SK-N-SH (cell line): ENCODE data around the gene CERS6. TPM values are rescaled to one million over a fixed set of nuclear protein-coding genes. Genes with fewer than 3 reads are reported as not detected.

ENCODE experiments used
- CTCF ChIA-PET: fragments of 300-600, 350-600 bp; formaldehyde crosslinking; extraction: SDS; loops from one replicate; lab custom pipeline; 2021; lab: Yijun Ruan, JAX
- POLR2A ChIA-PET: fragments of 350-600 bp; sonication (Branson Sonifier 250); formaldehyde crosslinking; extraction: SDS; loops from one replicate; lab custom pipeline; 2020; ENCODE audit warnings: antibody characterized with exemption, inconsistent platforms; lab: Yijun Ruan, JAX
- DNase-seq: peaks from one replicate; pipeline ENCODE4 v3.0.0; 2012
- H2AFZ ChIP-seq: fragments of 200-600 bp; sonication (generic); 2 replicates; pipeline ENCODE4 v1.8.1; 2016; ENCODE audit warnings: antibody characterized with exemption, mild to moderate bottlenecking, low read depth
- H3F3A ChIP-seq: fragments of 200-600 bp; sonication (generic); replicated peaks from 2 replicates; pipeline ENCODE3; 2016; ENCODE audit warnings: antibody characterized with exemption, mild to moderate bottlenecking; ENCODE audit not compliant: insufficient read depth
- H3K27ac ChIP-seq, 2 experiments: fragments of 200-500 bp in 1 of 2; fragments of 200-600 bp in 1 of 2; sonication (Bioruptor generic) in 1 of 2; sonication (generic), shearing (Covaris generic) in 1 of 2; 2 replicates each; pipeline versions ENCODE4 v1.5.1 to v1.6.1; 2014 to 2016; ENCODE audit warnings: low read depth in 2 of 2, inconsistent platforms in 1 of 2, low read length in 1 of 2, mild to moderate bottlenecking in 1 of 2, mixed read lengths in 1 of 2
- H3K27me3 ChIP-seq: fragments of 200-600 bp; sonication (generic), shearing (Covaris generic); 2 replicates; pipeline ENCODE4 v1.6.1; 2016; ENCODE audit warnings: mixed run types; ENCODE audit not compliant: insufficient read depth
- H3K36me3 ChIP-seq, 2 experiments: fragments of 200-500 bp in 1 of 2; fragments of 200-600 bp in 1 of 2; sonication (Bioruptor generic) in 1 of 2; sonication (generic) in 1 of 2; replicated peaks in 1 of 2; 2 replicates each; pipeline versions ENCODE3 to v1.5.1; 2014 to 2016; ENCODE audit warnings: low read length in 1 of 2, mild to moderate bottlenecking in 1 of 2; ENCODE audit not compliant: insufficient read depth in 2 of 2, control insufficient read depth in 1 of 2
- H3K4me1 ChIP-seq, 2 experiments: fragments of 200-500 bp in 1 of 2; fragments of 200-600 bp in 1 of 2; sonication (Bioruptor generic) in 1 of 2; sonication (generic), shearing (Covaris generic) in 1 of 2; 2 replicates each; pipeline versions ENCODE4 v1.5.1 to v1.6.1; 2014 to 2016; ENCODE audit warnings: low read depth in 1 of 2, low read length in 1 of 2, mixed run types in 1 of 2; ENCODE audit not compliant: insufficient read depth in 2 of 2, control insufficient read depth in 1 of 2
- H3K4me2 ChIP-seq: fragments of 200-600 bp; sonication (generic), shearing (Covaris generic); 2 replicates; pipeline ENCODE4 v1.6.1; 2017; ENCODE audit warnings: mixed run types
- H3K4me3 ChIP-seq, 2 experiments: fragments of 200-500 bp in 1 of 2; fragments of 200-600 bp in 1 of 2; sonication (Bioruptor generic) in 1 of 2; sonication (generic), shearing (Covaris generic) in 1 of 2; 2 replicates each; pipeline versions ENCODE4 v1.5.1 to v1.8.1; 2014 to 2016; ENCODE audit warnings: low read depth in 2 of 2, inconsistent platforms in 1 of 2, low read length in 1 of 2, mild to moderate bottlenecking in 1 of 2, mixed read lengths in 1 of 2, moderate library complexity in 1 of 2
- H3K79me2 ChIP-seq: fragments of 200-600 bp; sonication (generic); 2 replicates; pipeline ENCODE4 v1.8.1; 2017; ENCODE audit warnings: mild to moderate bottlenecking; ENCODE audit not compliant: insufficient read depth
- H3K9ac ChIP-seq: fragments of 200-600 bp; sonication (generic); 2 replicates; pipeline ENCODE4 v1.6.1; 2017; ENCODE audit warnings: mixed run types
- H3K9me2 ChIP-seq: fragments of 200-600 bp; sonication (generic); 2 replicates; pipeline ENCODE4 v1.6.1; 2017; ENCODE audit warnings: mixed run types
- H3K9me3 ChIP-seq: fragments of 200-600 bp; sonication (generic); 2 replicates; pipeline ENCODE4 v1.6.1; 2017; ENCODE audit warnings: mixed run types, mild to moderate bottlenecking, moderate library complexity
- H4K20me1 ChIP-seq: fragments of 200-600 bp; sonication (generic); 2 replicates; pipeline ENCODE4 v1.6.1; 2017; ENCODE audit warnings: mild to moderate bottlenecking, mixed run types; ENCODE audit not compliant: insufficient read depth
- EZH2phosphoT487 ChIP-seq: fragments of 200-600 bp; sonication (generic); IDR thresholded peaks from 2 replicates; pipeline ENCODE4 v1.6.1; 2017; ENCODE audit warnings: low read depth, mixed run types, mild to moderate bottlenecking, antibody characterized with exemption, moderate library complexity, borderline replicate concordance
- FOSL2 ChIP-seq: IDR thresholded peaks from 2 replicates; pipeline ENCODE4 v1.4.0; 2012; ENCODE audit warnings: low read depth, mild to moderate bottlenecking, moderate library complexity, borderline replicate concordance
- FOXM1 ChIP-seq: IDR thresholded peaks from 2 replicates; pipeline ENCODE4 v1.4.0; 2012; ENCODE audit warnings: low read depth, mild to moderate bottlenecking
- JUND ChIP-seq: IDR thresholded peaks from 2 replicates; pipeline ENCODE4 v1.4.0; 2012
- MXI1 ChIP-seq: IDR thresholded peaks from 2 replicates; pipeline ENCODE4 v1.6.1; 2012; ENCODE audit warnings: mild to moderate bottlenecking, low read depth, low read length, improper control_type of control experiment
- NFIC ChIP-seq: IDR thresholded peaks from 2 replicates; pipeline ENCODE4 v1.4.0; 2012; ENCODE audit warnings: borderline replicate concordance
- NRF1 ChIP-seq: IDR thresholded peaks from 2 replicates; pipeline ENCODE4 v1.6.1; 2012; ENCODE audit warnings: low read depth, mild to moderate bottlenecking, low read length
- POLR2AphosphoS5 ChIP-seq: IDR thresholded peaks from 2 replicates; pipeline ENCODE4 v1.6.1; 2012; ENCODE audit warnings: low read depth, low read length
- RAD21 ChIP-seq: IDR thresholded peaks from 2 replicates; pipeline ENCODE4 v1.6.1; 2012; ENCODE audit warnings: mild to moderate bottlenecking, low read length
- RCOR1 ChIP-seq: fragments of 150-350 bp; IDR thresholded peaks from 2 replicates; pipeline ENCODE4 v1.6.1; 2017; ENCODE audit warnings: antibody characterized with exemption, low read length
- RFX5 ChIP-seq: IDR thresholded peaks from 2 replicates; pipeline ENCODE4 v1.6.1; 2012; ENCODE audit warnings: mild to moderate bottlenecking, improper control_type of control experiment, low read length
- SIN3A ChIP-seq: IDR thresholded peaks from 2 replicates; pipeline ENCODE4 v1.6.1; 2012; ENCODE audit warnings: low read depth, mild to moderate bottlenecking, low read length, moderate library complexity, borderline replicate concordance
- SMC3 ChIP-seq: IDR thresholded peaks from 2 replicates; pipeline ENCODE4 v1.6.1; 2012; ENCODE audit warnings: low read depth, low read length, improper control_type of control experiment
- TAF1 ChIP-seq: IDR thresholded peaks from 2 replicates; pipeline ENCODE4 v1.6.1; 2012; ENCODE audit warnings: low read depth, mild to moderate bottlenecking, low read length, moderate library complexity, borderline replicate concordance
- TCF12 ChIP-seq: IDR thresholded peaks from 2 replicates; pipeline ENCODE4 v1.4.0; 2012
- YY1 ChIP-seq: IDR thresholded peaks from 2 replicates; pipeline ENCODE4 v1.4.0; 2012; ENCODE audit warnings: low read depth, mild to moderate bottlenecking
- WGBS: methylation state at CpG from one replicate; pipeline ENCODE4 v1.1.6; 2017; ENCODE audit warnings: low lambda C conversion rate; 5-methylcytosine and 5-hydroxymethylcytosine counted together
- polyA plus RNA-seq, 3 experiments: library from polyadenylated mRNA; depleted of rRNA; stranded (reverse); fragments of >200 nt; gene quantifications; 2 replicates each; pipeline ENCODE4 v1.2.3, GENCODE V29; 2012
- TF ChIP-seq, protein P1 (sequence below): IDR thresholded peaks from 2 replicates; pipeline ENCODE4 v1.4.0; 2012; ENCODE audit warnings: low read depth
- TF ChIP-seq, protein P2 (sequence below): fragments of 150-350 bp; IDR thresholded peaks from 2 replicates; pipeline ENCODE4 v1.6.1; 2017; ENCODE audit warnings: antibody characterized with exemption, low read length, low read depth, borderline replicate concordance

The CERS6 gene
- polyA plus RNA-seq, 1 of the 3 experiments (the other 2 are of a cell fraction) = 1.8 TPM

DNA sequence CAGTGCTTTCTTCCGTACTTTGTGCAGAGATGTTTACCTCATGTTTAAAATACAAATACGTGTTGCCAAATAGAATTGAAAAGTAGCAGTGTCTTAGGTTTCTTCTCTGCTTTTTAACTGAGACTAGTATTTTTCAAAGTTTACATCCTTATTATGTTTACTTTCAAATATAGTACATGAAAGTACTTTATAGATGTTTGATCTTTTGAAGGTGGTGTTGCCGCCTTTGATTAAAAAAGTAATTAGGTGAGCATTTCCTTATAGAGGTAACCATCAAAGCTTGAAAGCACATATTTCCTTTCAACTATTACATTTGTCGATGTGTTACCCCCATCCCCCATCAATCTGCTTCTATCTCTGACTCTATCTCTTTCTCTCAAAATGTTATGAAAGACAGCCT lies 87.0 kb downstream of the CERS6 start:
- H3K4me2 ChIP-seq = no peak overlapping the region
- 84% methylated on average over 4 of the region's 4 CpGs for WGBS
- peaks cover 0 to 6% of the 10 kb centered on the region in 2 experiments; a peak in 1 of 4 replicates for H3K4me1 ChIP-seq
- H3F3A ChIP-seq = peaks cover 4% of the 10 kb centered on the region
- H3K27me3 ChIP-seq = no peaks in the 10 kb centered on the region
- CTCF ChIA-PET = no interaction called here
- no peak overlapping the region for H2AFZ ChIP-seq
- no peaks in the 10 kb centered on the region for H3K36me3 ChIP-seq
- no peaks in the 10 kb centered on the region for H4K20me1 ChIP-seq
- no peak overlapping the region for H3K9ac ChIP-seq
- POLR2A ChIA-PET = no interaction called here
- no peak overlapping the region for H3K27ac ChIP-seq
- no peak for TF ChIP-seq SMC3
- TF ChIP-seq TAF1 = no peak
- TF ChIP-seq, all 33 proteins: peak for 0
- Histone ChIP-seq H3K9me3 (no peaks in the 10 kb centered on the region), H3K9me2 (no peaks in the 10 kb centered on the region), H3K79me2 (no peaks in the 10 kb centered on the region), H3K4me3 (no peak overlapping the region)
- DNase-seq = no peak

DNA sequence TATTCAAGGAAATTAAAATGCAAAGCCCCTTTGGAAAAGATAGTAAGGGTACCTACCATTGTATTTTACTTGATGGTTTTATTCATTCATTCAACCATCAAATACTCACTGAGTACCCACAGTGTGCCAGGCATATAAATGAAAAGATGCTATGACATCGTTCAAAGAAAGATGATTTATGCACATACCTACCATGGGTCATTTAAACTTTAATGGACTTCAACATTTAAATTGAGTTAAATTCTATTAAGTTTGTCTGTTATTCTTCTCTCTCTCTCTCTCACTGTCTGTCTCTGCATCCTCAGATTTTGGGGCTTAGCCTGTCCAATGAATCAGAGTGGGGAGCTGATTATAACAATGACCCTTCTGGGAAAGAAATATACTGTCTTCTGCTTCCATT lies 87.9 kb downstream of the CERS6 start:
- H3K4me3 ChIP-seq = no peak overlapping the region
- H4K20me1 ChIP-seq = no peaks in the 10 kb centered on the region
- no peak overlapping the region for H3K9ac ChIP-seq
- H3K9me3 ChIP-seq = no peaks in the 10 kb centered on the region
- POLR2A ChIA-PET = no interaction called here
- no peaks in the 10 kb centered on the region for H3K79me2 ChIP-seq
- H3F3A ChIP-seq = peaks cover 4% of the 10 kb centered on the region
- no peaks in the 10 kb centered on the region for H3K27me3 ChIP-seq
- H3K27ac ChIP-seq = no peak overlapping the region
- TF ChIP-seq NRF1 = no peak
- TF ChIP-seq RCOR1 = no peak
- TF ChIP-seq TCF12 = no peak
- no peak for TF ChIP-seq TAF1
- no peak for TF ChIP-seq EZH2phosphoT487
- TF ChIP-seq YY1 = no peak
- no peak for TF ChIP-seq JUND
- TF ChIP-seq RFX5 = no peak
- TF ChIP-seq, protein P1, sequence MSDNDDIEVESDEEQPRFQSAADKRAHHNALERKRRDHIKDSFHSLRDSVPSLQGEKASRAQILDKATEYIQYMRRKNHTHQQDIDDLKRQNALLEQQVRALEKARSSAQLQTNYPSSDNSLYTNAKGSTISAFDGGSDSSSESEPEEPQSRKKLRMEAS = no peak
- TF ChIP-seq NFIC = no peak
- no peak for TF ChIP-seq POLR2AphosphoS5
- TF ChIP-seq SIN3A = no peak
- TF ChIP-seq MXI1 = no peak
- TF ChIP-seq RAD21 = no peak
- TF ChIP-seq, protein P2, sequence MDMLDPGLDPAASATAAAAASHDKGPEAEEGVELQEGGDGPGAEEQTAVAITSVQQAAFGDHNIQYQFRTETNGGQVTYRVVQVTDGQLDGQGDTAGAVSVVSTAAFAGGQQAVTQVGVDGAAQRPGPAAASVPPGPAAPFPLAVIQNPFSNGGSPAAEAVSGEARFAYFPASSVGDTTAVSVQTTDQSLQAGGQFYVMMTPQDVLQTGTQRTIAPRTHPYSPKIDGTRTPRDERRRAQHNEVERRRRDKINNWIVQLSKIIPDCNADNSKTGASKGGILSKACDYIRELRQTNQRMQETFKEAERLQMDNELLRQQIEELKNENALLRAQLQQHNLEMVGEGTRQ = no peak
- TF ChIP-seq FOXM1 = no peak
- no peak for TF ChIP-seq SMC3
- TF ChIP-seq FOSL2 = no peak
- H2AFZ ChIP-seq = no peak overlapping the region
- H3K9me2 ChIP-seq = no peaks in the 10 kb centered on the region
- CTCF ChIA-PET = no interaction called here
- WGBS = 82% methylated on average over 1 of the region's 1 CpG
- H3K4me1 ChIP-seq = peaks cover 0 to 6% of the 10 kb centered on the region in 2 experiments; a peak in 1 of 4 replicates
- no peaks in the 10 kb centered on the region for H3K36me3 ChIP-seq
- H3K4me2 ChIP-seq = no peak overlapping the region
- no peak for DNase-seq
